GM18520 (cell line): ENCODE results near the gene ASCC3.

Experiments used
- ATAC-seq: cut with Tn5 transposase; IDR thresholded peaks from one replicate; pipeline ENCODE4 v1.9.1; 2021; ENCODE audit not compliant: unreplicated experiment

The ASCC3 gene

DNA sequence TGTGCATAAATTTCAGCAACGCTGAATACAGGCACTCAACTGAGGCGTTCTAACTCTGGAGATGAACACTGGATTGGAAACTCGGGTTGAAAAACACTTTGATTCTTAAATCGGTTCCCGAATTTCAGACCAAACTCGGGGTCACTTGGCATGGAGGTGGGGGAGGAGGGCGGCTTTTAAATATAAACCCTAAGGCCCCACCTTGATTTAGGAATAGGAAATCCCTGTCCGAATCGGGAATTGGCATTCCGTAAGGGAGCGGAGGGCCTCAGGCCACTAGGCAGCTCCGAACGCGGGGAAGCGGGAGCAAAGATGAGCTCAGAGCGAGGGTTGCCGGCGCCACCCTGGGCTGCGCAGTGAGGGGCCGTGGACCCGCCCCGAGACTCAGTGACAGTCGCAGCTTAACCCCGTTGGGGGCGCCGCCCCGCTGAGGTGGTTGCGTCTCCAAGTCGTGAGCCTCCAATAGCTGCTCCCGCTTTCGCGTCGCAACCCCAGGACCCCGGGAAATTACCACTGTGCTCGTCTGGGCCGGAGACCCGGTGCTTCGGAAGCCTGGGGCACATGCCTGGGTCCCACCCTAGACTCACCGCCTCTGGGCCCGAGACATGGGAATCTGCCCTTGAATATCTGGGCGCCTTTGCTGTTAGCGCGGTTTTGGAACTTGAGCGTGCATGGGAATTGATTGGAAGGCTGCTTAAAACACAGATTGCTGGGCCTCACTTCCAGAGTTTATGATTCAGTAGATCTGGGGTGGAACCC, 411.8 kb downstream of the ASCC3 start:
- no peak for ATAC-seq

DNA sequence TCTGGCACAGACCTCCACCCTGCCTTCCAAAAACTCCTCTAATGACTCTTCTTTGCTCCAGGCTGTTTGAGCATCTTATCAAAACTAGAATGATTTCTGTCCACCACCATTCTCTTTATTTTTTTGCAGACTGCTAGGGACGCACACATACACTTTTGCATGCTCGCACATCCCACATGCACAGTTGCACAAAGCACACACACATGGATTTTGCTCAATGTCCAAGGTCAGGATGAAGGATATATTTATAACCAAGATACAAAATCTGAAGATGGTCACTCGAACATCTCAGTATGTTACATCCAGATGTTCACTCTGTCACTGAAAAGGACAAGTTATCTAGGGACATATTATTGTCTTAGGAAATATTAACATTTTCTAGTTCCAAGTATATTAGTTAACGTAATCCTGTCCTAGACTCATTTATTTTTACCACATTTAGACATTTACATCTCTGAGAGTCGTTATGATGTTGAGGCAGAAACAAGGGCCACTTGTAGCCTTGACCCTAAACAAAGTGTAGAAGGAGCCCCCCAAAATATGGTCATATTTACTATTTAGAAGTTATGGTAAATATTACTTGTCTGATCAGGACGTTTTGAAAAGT, 413.0 kb downstream of the ASCC3 start:
- ATAC-seq = no peak

DNA sequence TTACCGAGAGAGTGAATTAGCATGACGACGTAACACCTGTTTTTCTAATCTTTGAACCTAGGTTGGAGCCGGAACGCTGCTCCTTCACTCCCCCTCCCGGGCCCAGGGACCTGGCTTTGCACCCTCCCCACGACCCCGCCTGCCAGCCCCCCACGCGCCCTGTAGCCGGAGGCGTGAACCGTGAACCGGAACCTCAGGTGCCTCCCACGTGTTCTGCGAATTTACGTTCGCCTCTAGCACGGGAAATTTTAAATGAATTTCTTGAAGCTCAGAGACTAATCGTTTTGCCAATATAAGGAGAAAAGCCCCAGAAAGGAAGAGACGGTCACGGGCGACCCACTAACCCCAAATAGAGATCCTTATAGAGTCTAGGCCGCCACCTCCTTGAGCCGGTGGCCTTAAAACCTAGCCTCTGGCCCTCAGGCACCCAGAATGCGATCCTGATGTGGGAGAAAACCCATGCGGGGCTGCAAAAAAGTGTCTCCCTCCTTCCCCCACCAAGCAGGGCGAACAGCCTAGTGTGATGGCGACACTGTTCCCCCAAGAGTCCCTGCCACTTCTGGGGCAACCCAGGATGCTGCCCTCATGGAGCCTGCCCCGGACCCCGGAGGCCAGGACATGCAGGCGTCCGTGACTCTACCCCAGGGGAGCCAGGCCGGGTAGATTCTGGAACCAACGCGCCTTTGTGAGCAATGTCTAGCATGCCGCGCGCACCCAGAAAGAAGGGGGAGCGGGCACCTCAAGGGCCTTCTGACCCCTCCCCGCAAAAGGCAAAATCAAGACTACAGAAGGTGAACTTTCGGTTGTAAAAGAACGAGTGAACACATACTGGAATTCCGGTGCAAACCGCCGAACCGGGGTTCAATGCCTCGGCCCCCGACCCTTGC, 413.8 kb downstream of the ASCC3 start:
- ATAC-seq = no peak

DNA sequence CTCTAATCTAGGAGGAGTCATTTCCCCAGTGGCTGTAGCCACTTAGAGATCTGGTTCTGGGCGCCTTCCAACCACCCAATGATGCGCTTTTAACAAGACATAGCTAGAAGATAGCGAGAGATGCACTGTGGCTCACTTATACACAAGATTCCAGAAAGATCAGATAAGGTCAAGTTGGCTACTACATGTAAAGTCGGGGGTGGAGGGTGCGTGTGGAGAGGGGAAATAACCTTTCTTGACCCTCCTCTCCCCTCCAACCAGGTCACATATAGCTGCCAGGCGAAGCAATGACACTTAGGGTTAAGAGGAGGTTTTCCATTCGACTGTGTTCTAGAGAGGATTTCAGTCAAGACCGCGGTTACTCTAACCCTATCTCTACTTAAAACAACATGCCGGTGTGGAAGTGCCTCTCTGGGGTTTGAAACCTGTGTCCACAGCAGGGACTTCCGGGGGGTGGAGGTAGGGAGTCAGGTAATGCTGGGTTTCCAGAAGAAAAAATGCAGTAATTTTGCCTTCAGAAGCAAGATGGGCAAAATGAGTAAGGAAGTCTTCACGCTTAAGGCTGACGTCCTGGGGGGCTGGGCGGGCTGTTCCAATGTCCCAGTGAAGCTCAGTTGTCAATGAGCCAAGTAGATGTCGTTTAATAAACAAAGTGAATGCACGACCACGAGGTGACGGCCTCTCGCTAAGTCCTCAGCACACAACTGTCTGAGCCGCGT, 414.6 kb downstream of the ASCC3 start:
- ATAC-seq = no peak

DNA sequence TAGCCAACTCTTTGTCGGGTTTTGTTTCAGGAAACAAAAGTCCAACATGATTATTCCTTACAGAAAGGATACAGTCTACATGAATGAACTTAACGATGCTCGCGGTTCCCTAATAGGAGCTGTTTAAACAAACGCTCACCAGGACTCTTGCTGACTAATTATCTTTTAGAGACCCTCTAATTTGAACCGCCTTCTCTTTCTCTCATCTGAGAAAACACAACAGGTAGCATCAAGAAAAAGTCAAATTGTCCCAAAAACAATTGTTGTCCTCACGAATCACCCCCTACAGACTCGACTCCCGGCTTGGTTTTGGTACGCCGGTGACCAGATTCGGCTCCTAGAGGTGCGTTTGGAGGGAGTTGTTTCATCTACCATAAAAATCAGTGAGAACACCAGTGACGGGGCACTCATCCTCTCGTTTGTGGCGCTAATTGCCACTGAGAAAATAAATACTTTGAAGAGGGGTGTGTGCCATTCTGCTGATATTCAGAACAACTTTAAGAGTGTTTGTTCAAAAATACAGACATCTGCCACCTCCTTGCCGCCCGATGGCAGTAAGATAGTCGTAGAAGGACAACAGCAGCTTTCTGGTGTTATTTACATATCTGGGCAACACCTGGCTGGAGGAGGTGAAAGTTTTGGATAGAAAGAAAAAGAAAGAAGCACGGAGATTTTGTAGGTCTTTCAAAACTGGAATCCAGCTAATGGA, 415.3 kb downstream of the ASCC3 start:
- ATAC-seq = no peak

DNA sequence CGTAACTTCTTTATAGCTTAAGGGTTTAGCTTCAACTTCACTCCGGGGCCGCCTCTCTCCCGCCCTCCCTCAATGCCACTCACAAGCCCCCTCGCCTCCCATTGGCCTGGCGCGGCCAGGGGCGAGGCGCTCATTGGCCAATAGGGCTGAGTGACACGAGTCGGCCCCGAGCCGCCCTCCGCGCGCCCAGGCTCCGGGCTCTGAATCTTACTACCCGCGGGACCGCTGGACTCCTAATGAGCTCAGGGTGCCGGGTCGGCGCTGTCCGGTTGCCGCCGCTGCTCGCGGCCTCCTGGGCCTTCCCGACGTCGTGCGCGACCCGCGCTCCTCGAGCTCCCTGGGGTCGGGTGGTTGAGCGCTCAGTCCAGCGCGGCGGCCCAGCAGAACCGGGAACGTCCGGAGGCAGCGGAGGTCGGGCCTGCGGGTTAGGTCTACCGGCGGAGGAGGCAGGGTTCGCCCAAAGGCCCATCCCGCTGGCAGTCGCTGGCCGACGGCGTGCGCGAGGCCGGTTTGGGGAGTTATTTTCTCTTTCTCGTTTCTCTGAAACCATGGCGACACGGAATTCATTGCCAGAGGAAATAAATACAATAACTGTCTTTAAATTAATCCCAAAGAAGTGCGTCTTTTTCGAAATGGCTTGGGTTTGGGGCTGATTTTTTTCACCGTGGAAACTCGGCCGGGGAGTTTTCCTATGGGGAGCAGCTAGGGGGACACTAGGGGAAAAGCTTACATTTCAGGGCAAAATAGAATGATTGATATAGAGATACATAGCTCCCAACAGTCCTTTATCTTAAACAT, 416.0 kb downstream of the ASCC3 start, which contains the start of gene SIM1:
Gene SIM1, minus strand, starts transcription at position 19 of the 798 bp plus-strand sequence. CDS start 1,453 bp downstream, outside the sequence.
- ATAC-seq = no peak

DNA sequence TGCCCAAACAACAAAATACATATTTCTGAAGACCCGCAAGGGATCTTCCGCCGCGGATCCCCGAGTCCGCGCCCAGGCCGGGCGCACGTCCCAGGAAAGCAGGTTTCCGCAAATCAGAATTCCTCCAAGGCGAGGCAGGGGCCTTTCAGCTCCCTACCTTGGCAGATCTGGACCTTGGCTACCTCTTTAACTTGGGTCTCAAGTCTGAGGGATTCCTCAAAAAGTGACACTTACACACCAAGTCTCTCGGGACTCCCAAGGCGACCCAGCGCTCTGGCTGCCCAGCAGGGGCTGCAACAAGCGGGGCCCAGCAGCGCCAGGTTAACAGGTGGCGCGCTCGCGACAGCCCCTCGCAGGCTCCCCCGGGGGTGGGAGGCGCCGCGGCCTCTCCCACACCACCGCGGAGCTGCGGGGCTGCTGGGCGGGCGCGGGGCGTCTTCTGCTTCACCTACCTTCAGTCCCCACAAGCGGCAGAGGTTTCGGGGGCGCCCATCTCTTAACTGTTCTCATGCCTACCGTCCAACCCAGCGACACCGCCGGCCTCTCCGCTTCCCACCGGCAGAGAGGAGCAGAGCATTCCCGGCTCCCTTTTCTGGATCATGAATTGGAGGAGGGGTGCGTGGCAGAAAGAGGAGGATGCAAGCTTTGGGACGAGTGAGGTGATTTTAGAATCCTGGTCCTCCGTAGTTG, 416.8 kb downstream of the ASCC3 start:
- no peak for ATAC-seq

DNA sequence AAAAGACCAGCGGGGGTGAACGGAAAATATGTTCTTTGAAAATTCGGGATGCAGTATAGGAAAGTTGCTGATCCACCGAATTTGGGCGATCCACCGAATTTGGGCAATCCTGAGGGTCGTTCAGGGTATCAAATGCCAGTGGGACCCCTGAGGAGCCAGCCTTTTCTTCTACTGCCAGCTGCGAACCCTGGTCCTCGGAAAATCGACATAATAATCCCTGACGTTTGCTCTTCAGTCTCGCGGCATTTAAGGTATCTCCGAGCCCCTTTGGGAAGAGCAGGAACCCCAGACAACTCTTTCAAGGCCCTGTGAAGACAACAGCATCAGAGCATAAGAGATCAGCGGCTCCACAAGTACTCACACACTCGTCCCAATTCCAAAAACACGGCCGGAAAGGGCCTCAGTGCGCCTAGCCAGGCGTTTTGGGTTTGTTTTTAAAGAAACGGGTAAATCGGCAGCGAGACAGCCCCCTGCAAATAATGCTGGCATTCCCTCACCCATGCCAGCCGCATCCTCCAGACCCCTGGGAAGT, 417.4 kb downstream of the ASCC3 start:
- no peak for ATAC-seq

DNA sequence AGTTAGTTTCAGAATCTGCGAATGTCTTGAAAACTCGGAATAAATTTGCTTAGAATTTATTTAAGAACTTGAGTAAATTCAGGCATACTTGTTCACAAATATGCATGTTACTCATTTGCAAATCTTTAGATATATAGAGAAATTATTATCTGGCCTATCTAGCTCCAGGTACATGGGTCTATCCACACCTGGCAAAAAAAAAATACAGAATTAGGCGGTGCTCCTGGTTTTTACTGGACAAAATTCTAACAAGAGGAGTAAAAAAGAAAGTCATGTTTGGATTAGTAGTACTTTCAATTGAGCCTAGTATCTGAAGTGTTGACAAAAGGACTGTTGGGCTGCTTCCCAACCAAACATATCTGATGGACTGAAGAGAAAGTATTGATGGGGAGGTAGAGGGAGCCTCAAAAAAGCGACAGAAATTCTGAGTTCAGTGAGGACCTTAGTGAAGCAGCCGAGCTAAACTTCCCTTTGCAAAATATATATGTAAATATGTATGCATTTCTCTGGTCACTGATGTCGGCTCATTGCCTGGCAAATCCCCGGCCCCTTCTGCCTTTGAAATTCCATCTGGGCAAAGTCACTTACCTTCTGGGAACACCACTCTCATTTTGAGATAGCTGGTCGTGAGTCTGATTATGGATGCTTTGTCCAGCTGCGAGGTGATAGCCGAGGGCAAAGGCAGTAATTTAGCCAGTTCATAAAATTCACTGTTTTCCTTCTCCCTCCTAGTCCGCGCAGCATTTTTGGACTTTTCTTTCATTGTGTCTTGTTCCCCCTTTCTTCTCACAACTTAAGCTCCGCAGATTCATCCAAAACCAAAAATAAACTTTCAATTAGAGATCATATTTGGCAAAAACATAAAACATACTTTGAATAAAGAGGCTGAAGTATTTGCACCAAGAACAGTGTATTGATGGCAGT, 418.2 kb downstream of the ASCC3 start:
- ATAC-seq = no peak

DNA sequence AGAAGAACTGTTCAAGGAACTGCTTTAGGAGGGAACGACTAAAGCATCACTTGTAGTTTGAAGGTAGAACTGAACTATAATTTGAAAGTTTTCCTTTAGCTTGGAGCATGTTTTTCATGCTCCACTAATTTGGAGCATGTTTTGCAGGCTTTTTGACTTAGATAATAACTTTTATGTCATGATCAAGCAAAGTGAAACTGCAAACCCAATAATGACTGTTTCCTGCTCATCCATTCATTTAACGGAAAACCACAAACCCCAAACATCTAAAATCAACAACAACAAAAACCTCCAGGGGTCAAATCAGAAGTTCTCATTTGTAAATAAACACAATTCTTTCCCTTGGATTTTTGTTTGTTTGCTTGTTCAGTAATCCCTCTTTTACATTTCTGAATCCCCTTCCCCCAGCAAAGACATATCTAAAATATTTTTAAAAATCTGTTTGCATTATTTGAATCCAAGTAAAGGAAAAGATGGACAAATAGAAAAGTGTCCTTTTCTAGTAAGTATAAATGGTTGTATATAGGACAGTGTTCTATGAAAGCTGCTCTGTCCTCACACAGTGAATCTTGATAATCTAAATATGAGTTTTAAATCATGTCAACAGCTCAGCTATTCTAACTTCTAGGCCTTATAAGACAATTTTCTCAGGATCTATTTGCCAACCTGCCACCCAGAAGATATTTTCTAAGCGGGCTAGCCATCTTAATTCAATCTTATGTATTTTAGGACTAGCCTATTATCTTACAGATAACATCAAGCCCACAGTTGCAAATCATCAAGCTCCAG, 419.0 kb downstream of the ASCC3 start:
- no peak for ATAC-seq

DNA sequence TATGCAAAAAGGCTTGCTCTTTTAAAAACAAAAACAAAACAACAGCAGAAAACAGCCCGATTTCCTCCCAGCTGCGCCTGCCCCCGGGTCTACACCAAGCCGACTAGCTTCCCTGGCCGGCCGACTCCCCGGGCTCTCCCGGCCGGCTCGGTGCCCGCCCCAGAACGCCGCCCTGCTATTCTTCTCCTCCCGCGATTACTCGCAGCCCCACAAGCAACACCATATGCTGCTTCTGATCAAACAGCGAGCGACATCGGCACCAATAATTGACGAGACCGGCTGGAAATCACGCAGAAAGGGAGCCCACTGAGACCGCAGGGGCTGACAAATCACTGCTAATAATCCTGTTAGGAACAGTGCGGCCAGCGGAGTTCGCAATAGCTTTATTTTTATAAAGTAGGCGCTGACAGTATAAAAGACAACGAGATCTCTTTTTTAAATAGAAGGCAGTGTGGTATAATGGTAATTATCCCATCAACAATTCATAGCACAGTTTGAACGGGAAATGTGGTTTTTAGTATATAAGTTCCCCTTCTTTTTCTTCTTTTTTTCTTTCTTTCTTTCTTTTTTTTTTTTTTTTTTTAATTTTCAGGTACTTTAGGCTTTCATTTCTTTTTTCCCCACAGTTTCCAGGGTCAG, 419.7 kb downstream of the ASCC3 start:
- ATAC-seq = no peak

DNA sequence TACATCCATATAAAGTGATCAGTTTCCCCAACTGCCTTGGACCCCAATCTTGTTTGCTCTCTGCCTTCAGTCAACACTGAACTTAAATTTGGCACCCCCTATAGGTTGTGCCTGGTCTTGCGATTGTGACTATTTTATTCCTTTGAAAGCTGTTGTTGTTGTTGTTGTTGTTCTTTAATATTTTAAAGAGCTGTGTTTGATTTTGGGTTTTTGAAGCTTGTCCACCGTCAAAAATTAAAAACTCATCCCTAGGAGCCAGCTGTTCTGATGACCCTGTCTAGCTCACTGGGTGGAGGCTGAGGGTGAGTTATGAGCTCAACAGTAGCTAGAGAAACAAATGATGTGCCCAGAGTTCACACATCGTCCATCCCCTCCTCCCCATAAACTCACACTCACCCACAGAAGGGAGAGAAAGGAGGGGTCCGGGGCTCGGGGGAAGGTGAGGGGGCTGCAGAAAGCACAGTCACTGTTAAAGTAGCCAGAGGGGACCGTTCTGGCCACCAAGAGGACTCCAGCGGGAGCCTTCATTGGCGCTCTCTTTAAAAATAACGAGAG, 420.4 kb downstream of the ASCC3 start:
- ATAC-seq = no peak

DNA sequence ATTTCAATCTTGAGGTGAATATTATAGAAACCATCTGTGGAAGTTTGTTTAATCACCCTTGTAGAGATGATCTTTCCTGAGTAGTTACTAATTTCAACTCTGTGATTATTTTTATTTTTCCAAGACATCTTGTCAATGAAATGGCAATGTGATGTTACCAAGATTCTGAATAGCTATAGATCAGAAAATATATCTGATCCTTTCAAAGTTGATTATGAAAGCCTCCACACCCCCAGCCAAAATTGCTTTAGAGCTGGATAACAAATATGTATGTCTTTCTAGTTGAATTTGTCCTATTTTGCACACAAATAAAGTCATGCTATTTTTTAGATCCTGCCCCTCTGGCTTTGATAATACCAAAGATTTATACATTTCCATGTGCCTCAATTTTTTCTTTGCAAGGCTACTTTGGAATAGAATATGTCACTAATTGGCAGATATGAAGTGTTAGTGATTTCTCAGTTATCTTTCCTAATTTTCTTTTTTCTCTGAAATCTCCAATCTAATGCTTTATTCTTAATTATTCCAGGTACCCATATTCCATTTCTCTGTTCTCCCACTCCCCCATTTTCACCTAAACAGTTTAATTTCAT, 421.4 kb downstream of the ASCC3 start:
- ATAC-seq = no peak

DNA sequence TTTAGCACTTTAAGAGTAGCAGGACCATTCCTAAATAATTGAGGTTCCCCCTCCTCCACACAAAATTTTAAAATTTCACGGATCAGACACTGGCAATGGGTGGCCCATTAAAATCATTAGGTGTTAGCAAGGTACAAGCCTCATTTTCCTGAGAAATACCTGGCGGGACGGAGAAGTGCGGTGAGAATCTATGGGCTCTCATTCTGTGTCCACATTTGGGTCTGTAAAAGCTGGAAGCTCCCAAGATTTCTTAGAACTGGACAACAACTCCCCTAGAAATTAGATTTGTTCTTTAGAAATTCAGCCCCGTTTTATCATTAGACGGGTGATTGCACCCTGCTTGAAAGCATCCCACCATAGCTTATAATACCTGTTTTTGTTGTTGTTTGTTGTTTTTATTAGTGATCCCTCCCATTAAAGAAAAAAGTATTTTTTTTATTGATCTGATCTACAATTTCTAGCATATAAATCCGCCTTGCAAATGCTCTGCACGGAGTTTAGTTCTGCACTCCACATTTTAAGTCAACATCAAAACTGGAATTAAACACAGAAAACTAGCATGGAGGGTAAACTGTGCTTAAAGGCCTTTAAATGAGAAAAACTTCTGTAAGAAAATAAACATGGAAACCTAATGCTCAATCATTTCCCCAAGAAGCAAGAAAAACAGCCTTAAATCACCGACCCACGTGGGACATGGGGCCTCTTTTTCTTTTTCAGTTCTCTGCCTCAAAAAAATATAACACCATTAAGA, 422.1 kb downstream of the ASCC3 start:
- ATAC-seq = no peak
